Astrocyte (in vitro differentiated cells and primary cell): ENCODE measurements around the gene POU2F3. TPM values are rescaled to one million over a fixed set of nuclear protein-coding genes. Genes with fewer than 3 reads are reported as not detected.

Experiments
- DNase-seq: peaks from one replicate; pipeline ENCODE4 v3.0.0-alpha.2; 2010; ENCODE audit warnings: low read depth
- FAIRE-seq: peaks from 2 replicates; lab custom pipeline; 2011; peaks lifted over from hg19 to GRCh38; lab: Jason Lieb, UNC
- H2AFZ ChIP-seq: 2 replicates; pipeline ENCODE4 v1.6.0; 2012; ENCODE audit warnings: low read depth, low read length, inconsistent platforms
- H3K27ac ChIP-seq: 2 replicates; pipeline ENCODE4 v1.5.1; 2011; ENCODE audit warnings: low read depth, low read length, inconsistent platforms
- H3K27me3 ChIP-seq: 2 replicates; pipeline ENCODE4 v1.6.0; 2011; ENCODE audit warnings: low read length, inconsistent platforms; ENCODE audit not compliant: insufficient read depth
- H3K36me3 ChIP-seq: 2 replicates; pipeline ENCODE4 v1.5.1; 2011; ENCODE audit warnings: low read length, inconsistent platforms; ENCODE audit not compliant: insufficient read depth
- H3K4me1 ChIP-seq: 2 replicates; pipeline ENCODE4 v1.5.1; 2011; ENCODE audit warnings: low read length, inconsistent platforms; ENCODE audit not compliant: insufficient read depth
- H3K4me2 ChIP-seq: 2 replicates; pipeline ENCODE4 v1.6.0; 2012; ENCODE audit warnings: low read length, inconsistent platforms
- H3K4me3 ChIP-seq: 2 replicates; pipeline ENCODE4 v1.5.1; 2011; ENCODE audit warnings: low read depth, mild to moderate bottlenecking, low read length, inconsistent platforms; ENCODE audit not compliant: insufficient read depth
- H3K79me2 ChIP-seq: 2 replicates; pipeline ENCODE4 v1.6.0; 2012; ENCODE audit warnings: mild to moderate bottlenecking, low read length, inconsistent platforms; ENCODE audit not compliant: insufficient read depth
- H3K9ac ChIP-seq: 2 replicates; pipeline ENCODE4 v1.6.0; 2012; ENCODE audit warnings: mild to moderate bottlenecking, low read length, inconsistent platforms
- H3K9me3 ChIP-seq: 2 replicates; pipeline ENCODE4 v1.5.1; 2012; ENCODE audit warnings: low read depth, mild to moderate bottlenecking, low read length, inconsistent platforms; ENCODE audit not compliant: insufficient read depth
- H4K20me1 ChIP-seq: 2 replicates; pipeline ENCODE4 v1.6.0; 2012; ENCODE audit warnings: low read length, inconsistent platforms; ENCODE audit not compliant: insufficient read depth
- H3K27ac Mint-ChIP-seq: one replicate; pipeline ENCODE4 v1.8.0; 2021; ENCODE audit warnings: mild to moderate bottlenecking, mixed read lengths; ENCODE audit not compliant: unreplicated experiment
- H3K27me3 Mint-ChIP-seq: one replicate; pipeline ENCODE4 v1.8.0; 2021; ENCODE audit warnings: low read depth, mixed read lengths; ENCODE audit not compliant: unreplicated experiment
- H3K36me3 Mint-ChIP-seq: one replicate; pipeline ENCODE4 v1.8.0; 2021; ENCODE audit warnings: low read depth, mixed read lengths; ENCODE audit not compliant: unreplicated experiment
- H3K4me1 Mint-ChIP-seq: one replicate; pipeline ENCODE4 v1.8.0; 2021; ENCODE audit warnings: low read depth, mixed read lengths; ENCODE audit not compliant: unreplicated experiment
- H3K4me3 Mint-ChIP-seq: one replicate; pipeline ENCODE4 v1.8.0; 2021; ENCODE audit warnings: mild to moderate bottlenecking, moderate library complexity, mixed read lengths; ENCODE audit not compliant: unreplicated experiment
- H3K9me3 Mint-ChIP-seq: one replicate; pipeline ENCODE4 v1.8.0; 2021; ENCODE audit warnings: mild to moderate bottlenecking, mixed read lengths; ENCODE audit not compliant: unreplicated experiment
- CTCF ChIP-seq: IDR thresholded peaks from 2 replicates; pipeline ENCODE4 v1.5.1; 2011; ENCODE audit warnings: low read depth, mild to moderate bottlenecking, inconsistent platforms, low read length, moderate library complexity; ENCODE audit not compliant: insufficient read depth
- EZH2 ChIP-seq: IDR thresholded peaks from 2 replicates; pipeline ENCODE4 v1.6.1; 2012; ENCODE audit warnings: mild to moderate bottlenecking, low read length, inconsistent platforms; ENCODE audit not compliant: insufficient read depth
- total RNA-seq: library from RNA; stranded (reverse); gene quantifications from 2 replicates; pipeline ENCODE4 v1.2.1, GENCODE V29; 2021

POU2F3 gene
- total RNA-seq, 1 donor from 2014 or later, result 0.20 TPM

- Histone ChIP-seq H3K4me2 (no peak overlapping the region), H2AFZ (no peak overlapping the region), H4K20me1 (peaks cover 43% of the 10 kb centered on the region), H3K27ac (no peak overlapping the region), H3K9ac (no peak overlapping the region), H3K27me3 (no peaks in the 10 kb centered on the region), H3K9me3 (no peaks in the 10 kb centered on the region), H3K4me3 (no peak overlapping the region), H3K79me2 (no peaks in the 10 kb centered on the region), H3K4me1 (peaks cover 9% of the 10 kb centered on the region), H3K36me3 (no peaks in the 10 kb centered on the region)
- H3K27me3 Mint-ChIP-seq, result peaks cover 32% of the 10 kb centered on the region
- no peak overlapping the region for H3K4me3 Mint-ChIP-seq
- no peak overlapping the region for H3K27ac Mint-ChIP-seq
- peaks cover 2% of the 10 kb centered on the region for H3K4me1 Mint-ChIP-seq
- peaks cover 2% of the 10 kb centered on the region for H3K9me3 Mint-ChIP-seq
- FAIRE-seq, result no peak
- H3K36me3 Mint-ChIP-seq, result peaks cover 21% of the 10 kb centered on the region
- TF ChIP-seq CTCF (no peak), EZH2 (no peak)
- no peak for DNase-seq
Measured at GRCh38 chr11:120222916-120223315, 17.0 kb upstream of the POU2F3 start.

GRCh38 chr11:120223793-120224192, 16.1 kb upstream of the POU2F3 start:
- H4K20me1 ChIP-seq, result peaks cover 35% of the 10 kb centered on the region
- no peak for FAIRE-seq

More at GRCh38 chr11:120223793-120224192, 16.1 kb upstream of the POU2F3 start:
- Histone ChIP-seq H3K36me3 (no peaks in the 10 kb centered on the region), H2AFZ (no peak overlapping the region), H3K4me3 (no peak overlapping the region), H3K9me3 (no peaks in the 10 kb centered on the region), H3K4me1 (peaks cover 9% of the 10 kb centered on the region), H3K9ac (no peak overlapping the region), H3K27ac (no peak overlapping the region), H3K27me3 (no peaks in the 10 kb centered on the region), H3K79me2 (no peaks in the 10 kb centered on the region), H3K4me2 (no peak overlapping the region)
- H3K36me3 Mint-ChIP-seq, result peaks cover 21% of the 10 kb centered on the region
- TF ChIP-seq CTCF, result no peak
- no peak for TF ChIP-seq EZH2
- peaks cover 2% of the 10 kb centered on the region for H3K4me1 Mint-ChIP-seq
- H3K27ac Mint-ChIP-seq, result no peak overlapping the region
- peaks cover 31% of the 10 kb centered on the region for H3K27me3 Mint-ChIP-seq
- H3K9me3 Mint-ChIP-seq, result peaks cover 2% of the 10 kb centered on the region
- DNase-seq, result no peak
- no peak overlapping the region for H3K4me3 Mint-ChIP-seq
